Left forelimb (tissue), 1 donor: ENCODE data around the gene TMEM259.

Experiments used
- DNase-seq: peaks from one replicate; pipeline ENCODE4 v3.0.0-alpha.2; 2018; ENCODE audit warnings: low spot score

TMEM259 gene

GRCh38 chr19:960601-960938 is 60.4 kb downstream of the TMEM259 start:
- no peak for DNase-seq

- no peak for DNase-seq
These were observed 60.9 kb downstream of the TMEM259 start for GRCh38 chr19:960020-960419.
